Mesodermal cell (in vitro differentiated cells): Measurements from ENCODE around the gene CHN1.

ENCODE experiments used
- H3K27ac ChIP-seq: 2 replicates; pipeline ENCODE4 v1.7.0; 2013; ENCODE audit warnings: mild to moderate bottlenecking, low read depth, low read length, moderate library complexity; ENCODE audit not compliant: severe bottlenecking
- H3K36me3 ChIP-seq: 2 replicates; pipeline ENCODE4 v1.7.1; 2013; ENCODE audit warnings: mild to moderate bottlenecking, low read length, moderate library complexity; ENCODE audit not compliant: control insufficient read depth, insufficient read depth
- H3K4me1 ChIP-seq: one replicate; pipeline ENCODE4 v1.7.1; 2013; ENCODE audit warnings: mild to moderate bottlenecking, low read length; ENCODE audit not compliant: insufficient read depth, control insufficient read depth, poor library complexity, severe bottlenecking
- H3K4me3 ChIP-seq: 2 replicates; pipeline ENCODE4 v1.7.0; 2013; ENCODE audit warnings: low read length, control low read depth, mild to moderate bottlenecking; ENCODE audit not compliant: insufficient read depth, poor library complexity, severe bottlenecking; ENCODE audit errors: extremely low read depth
- H3K9me3 ChIP-seq: 2 replicates; pipeline ENCODE4 v1.7.1; 2013; ENCODE audit warnings: mild to moderate bottlenecking, low read length, moderate library complexity; ENCODE audit not compliant: control insufficient read depth
- WGBS, 2 experiments: methylation state at CpG; one replicate each; pipeline ENCODE4 v1.1.5; 2013; ENCODE audit warnings: missing lambda C conversion rate in 2 of 2; ENCODE audit not compliant: insufficient coverage in 2 of 2; 5-methylcytosine and 5-hydroxymethylcytosine counted together

Gene CHN1

DNA sequence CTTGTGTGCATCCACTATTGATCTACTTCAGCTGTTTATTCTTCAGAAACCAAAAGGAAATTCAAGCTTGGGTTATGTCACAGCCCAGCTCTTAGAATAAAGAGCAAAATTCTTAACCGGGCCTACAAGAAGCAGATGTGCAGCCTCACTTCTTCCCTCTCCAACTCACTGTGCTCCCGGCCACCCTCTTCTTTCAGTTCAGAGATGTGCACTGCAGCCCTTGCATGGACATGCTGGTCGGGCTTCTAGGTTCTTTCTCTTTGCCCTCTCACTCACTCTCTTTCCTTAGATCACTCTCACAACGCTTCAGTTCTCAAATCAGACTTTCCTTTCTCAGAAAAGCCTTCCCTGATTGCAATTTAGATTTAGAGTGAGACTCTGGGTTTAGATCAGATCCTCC lies 104.1 kb downstream of the CHN1 start:
- 70 to 79% methylated on average over 3 to 4 of the region's 4 CpGs for WGBS, 2 experiments
- Histone ChIP-seq H3K4me3 (no peak overlapping the region), H3K9me3 (no peaks in the 10 kb centered on the region), H3K36me3 (peaks cover under 1% of the 10 kb centered on the region), H3K4me1 (no peaks in the 10 kb centered on the region), H3K27ac (no peak overlapping the region)

DNA sequence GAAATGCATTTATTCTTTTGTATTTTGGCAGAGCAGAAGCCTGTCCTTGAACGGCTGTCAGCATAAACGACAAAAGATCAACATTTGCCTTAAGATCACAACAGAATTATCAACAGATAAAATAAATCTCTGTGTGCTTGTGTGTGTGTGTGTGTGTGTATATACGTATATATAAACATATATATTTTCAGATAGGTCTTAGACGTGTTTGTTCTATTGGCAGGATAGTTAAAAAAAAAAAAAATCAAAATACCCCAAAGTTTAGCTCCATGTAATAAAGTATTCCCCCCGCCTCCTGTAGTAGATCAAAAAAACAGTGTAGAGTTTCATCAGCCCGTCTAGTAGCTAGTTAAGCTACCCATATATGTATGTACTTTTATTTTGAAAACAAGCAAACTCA lies 107.9 kb downstream of the CHN1 start:
- Histone ChIP-seq H3K4me3 (no peak overlapping the region), H3K36me3 (no peaks in the 10 kb centered on the region), H3K4me1 (no peaks in the 10 kb centered on the region), H3K27ac (no peak overlapping the region), H3K9me3 (no peaks in the 10 kb centered on the region)
- no CpG with 5 or more reads among the region's 6 CpGs for WGBS, 2 experiments

DNA sequence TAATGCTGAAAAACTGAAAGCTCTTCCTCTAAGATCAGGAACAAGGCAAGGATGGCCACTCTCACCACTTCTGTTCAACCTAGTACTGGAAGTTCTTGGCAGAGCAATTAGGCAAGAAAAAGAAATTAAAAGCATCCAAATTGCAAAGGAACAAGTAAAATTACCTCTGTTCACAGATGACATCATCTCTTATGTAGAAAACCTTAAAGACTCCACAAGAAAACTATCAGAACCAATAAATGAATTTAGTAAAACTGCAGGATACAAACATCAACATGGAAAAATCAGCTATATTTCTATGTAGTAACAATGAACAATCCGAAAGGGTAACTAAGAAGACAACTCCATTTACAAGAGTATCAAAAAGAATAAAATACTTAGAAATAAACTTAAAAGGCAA lies 112.2 kb downstream of the CHN1 start:
- Histone ChIP-seq H3K4me1 (no peaks in the 10 kb centered on the region), H3K9me3 (no peaks in the 10 kb centered on the region), H3K27ac (no peak overlapping the region), H3K36me3 (no peaks in the 10 kb centered on the region), H3K4me3 (no peak overlapping the region)
- WGBS, 2 experiments, result no CpG with 5 or more reads among the region's 1 CpG

DNA sequence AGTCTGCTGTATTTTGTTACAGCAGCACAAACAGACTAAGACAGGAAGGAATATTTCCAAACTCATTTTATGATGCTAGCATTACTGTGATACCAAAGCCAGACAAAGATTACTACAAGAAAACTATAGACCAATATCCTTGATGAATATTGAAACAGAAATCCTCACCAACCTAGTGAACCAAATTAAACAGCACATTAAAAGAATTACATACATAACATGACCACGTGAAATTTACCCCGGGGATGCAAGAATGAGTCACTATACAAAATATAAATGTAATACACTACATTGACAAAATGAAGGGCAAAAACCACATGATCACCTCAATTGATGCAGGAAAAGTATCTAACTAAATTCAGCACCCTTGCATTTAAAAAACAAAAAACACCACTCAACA lies 112.6 kb downstream of the CHN1 start:
- H3K36me3 ChIP-seq, result no peaks in the 10 kb centered on the region
- H3K27ac ChIP-seq, result no peak overlapping the region

DNA sequence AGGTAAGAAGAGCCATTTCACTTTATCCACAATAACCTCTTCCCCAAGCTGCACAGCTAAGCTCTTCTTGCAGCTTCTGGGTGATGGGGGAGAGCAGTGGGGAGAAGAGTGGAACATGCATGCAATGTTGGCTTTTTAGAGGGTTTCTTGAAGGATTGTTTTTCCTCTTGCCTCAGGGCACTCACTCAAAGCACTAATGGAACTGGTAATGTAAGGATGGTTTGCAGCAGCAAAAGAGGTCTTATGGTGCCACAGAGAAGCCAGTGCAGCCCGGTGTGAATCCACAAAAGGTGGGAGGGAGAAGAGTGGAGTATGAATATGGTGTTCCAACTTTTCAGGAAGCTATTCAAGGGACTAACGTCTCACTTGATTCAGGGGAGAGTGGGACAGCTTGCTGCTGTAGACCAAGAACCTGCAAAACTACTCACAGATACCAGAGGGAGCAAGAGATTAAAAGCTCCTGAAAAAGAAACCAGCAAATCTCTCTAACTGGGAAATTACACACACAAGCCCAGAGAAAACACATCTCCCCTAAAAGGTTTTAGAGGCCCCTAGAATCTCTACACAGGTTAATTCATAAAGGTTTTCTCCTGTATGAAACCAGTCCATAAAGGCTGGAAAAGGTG lies 116.4 kb downstream of the CHN1 start:
- no peaks in the 10 kb centered on the region for H3K36me3 ChIP-seq
- no peak overlapping the region for H3K27ac ChIP-seq
- WGBS, 2 experiments, result 40 to 83% methylated on average over 1 of the region's 2 CpGs
- H3K4me1 ChIP-seq, result no peaks in the 10 kb centered on the region
- H3K4me3 ChIP-seq, result no peak overlapping the region
- H3K9me3 ChIP-seq, result no peaks in the 10 kb centered on the region

More for the DNA sequence above, 112.6 kb downstream of the CHN1 start:
- no CpG with 5 or more reads among the region's 2 CpGs for WGBS, 2 experiments
- Histone ChIP-seq H3K4me1 (no peaks in the 10 kb centered on the region), H3K9me3 (no peaks in the 10 kb centered on the region), H3K4me3 (no peak overlapping the region)

DNA sequence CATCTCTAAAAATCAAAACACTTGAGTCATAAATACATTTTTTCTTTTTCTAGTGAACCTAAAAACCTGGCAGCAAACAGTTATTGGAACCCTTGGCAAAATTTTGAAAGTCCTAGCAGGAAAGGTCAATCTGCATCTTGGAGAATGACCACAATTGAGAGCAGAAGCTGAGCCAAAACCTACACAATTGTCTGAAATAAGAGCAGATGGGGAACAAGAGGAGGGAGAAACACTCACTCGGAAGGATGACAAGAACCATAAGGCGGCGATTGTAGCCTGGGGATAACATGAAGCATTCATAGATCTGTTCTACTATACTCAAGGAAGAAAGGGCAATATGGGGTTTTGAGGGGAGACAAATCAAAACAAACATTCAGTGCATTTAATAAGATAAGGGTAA lies 117.0 kb downstream of the CHN1 start:
- Histone ChIP-seq H3K4me3 (no peak overlapping the region), H3K36me3 (no peaks in the 10 kb centered on the region)

DNA sequence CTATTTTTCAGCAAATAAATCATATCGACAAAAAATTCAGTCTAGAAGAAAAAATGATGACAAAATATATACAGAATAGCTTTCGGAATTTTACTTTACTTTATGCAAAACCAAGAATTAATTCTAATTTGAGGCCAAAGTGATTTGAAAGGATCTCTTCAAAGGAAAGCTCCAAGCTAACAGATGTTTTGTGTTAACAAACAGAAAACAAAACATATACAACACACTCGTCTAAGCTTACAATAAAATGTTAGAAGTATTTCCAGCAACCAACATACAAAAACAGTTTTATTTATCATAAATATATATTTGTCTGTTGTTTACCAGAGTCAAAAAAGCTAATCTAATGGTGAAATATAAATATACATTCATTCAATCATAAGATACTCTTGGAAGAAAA lies 122.8 kb downstream of the CHN1 start:
- no peak overlapping the region for H3K4me3 ChIP-seq
- H3K4me1 ChIP-seq, result no peaks in the 10 kb centered on the region
- H3K9me3 ChIP-seq, result no peaks in the 10 kb centered on the region
- WGBS, 2 experiments, result no CpG with 5 or more reads among the region's 3 CpGs
- no peak overlapping the region for H3K27ac ChIP-seq
- H3K36me3 ChIP-seq, result peaks cover 4% of the 10 kb centered on the region

More for the DNA sequence above, 117.0 kb downstream of the CHN1 start:
- H3K4me1 ChIP-seq, result no peaks in the 10 kb centered on the region
- no peaks in the 10 kb centered on the region for H3K9me3 ChIP-seq
- WGBS, 2 experiments, result 80% methylated on average over 1 of the region's 3 CpGs; no CpG with 5 or more reads in 1 of the 2 experiments
- H3K27ac ChIP-seq, result no peak overlapping the region

DNA sequence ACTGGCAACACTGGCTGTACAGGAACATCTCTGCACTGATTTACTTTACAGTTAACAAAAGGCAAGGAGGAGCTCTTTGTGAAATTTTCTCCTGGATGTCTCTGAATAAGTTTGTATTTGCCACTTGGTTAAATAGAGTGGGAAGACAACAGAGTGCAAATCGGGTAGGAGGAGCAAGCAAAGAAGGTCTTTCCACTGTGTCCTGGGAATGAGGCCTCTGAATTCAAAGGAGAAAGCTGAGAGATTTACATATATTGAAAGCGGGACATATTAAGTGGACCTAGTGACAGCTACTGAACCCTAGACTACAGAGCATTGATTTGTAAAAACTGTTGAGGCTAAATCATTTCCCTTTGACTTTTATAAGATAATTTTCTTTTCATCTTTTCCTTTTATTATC lies 123.5 kb downstream of the CHN1 start:
- no peak overlapping the region for H3K4me3 ChIP-seq
- peaks cover 6% of the 10 kb centered on the region for H3K36me3 ChIP-seq
- no peaks in the 10 kb centered on the region for H3K4me1 ChIP-seq
- H3K27ac ChIP-seq, result no peak overlapping the region
- WGBS, 2 experiments, result 30 to 46% methylated on average over 2 of the region's 2 CpGs
- no peaks in the 10 kb centered on the region for H3K9me3 ChIP-seq

DNA sequence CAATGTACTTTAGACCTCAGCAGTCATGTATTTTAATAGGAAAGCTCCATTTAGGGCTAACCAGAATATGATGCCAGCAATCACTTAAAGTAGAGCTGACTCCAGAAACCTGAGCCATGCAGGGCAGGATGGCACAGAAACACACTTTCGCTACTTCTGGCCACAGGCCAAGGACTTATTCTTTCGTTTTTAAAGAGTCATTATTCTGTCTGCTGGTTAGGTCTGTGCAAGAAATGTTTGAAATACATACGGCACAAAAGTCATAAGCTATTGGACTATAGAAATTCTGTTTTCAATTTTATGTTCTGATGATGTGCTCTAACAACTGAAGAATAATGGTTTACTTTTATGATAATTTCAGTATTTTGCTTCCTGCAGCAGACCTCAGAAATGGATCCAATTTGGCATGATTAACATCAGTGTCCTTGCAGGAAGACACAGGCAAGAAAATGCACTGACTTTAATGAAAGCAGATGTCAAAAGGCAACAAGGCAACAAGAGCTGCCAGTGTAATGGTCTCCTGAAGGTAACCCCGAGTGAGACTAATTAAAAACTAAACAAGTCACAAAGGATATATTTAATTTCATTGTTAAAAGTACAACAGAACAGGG lies 126.5 kb downstream of the CHN1 start:
- no peak overlapping the region for H3K27ac ChIP-seq
- H3K4me1 ChIP-seq, result peaks cover 2% of the 10 kb centered on the region
- peaks cover 9% of the 10 kb centered on the region for H3K36me3 ChIP-seq
- H3K9me3 ChIP-seq, result no peaks in the 10 kb centered on the region
- WGBS, 2 experiments, result 83 to 100% methylated on average over 2 of the region's 4 CpGs
- no peak overlapping the region for H3K4me3 ChIP-seq

DNA sequence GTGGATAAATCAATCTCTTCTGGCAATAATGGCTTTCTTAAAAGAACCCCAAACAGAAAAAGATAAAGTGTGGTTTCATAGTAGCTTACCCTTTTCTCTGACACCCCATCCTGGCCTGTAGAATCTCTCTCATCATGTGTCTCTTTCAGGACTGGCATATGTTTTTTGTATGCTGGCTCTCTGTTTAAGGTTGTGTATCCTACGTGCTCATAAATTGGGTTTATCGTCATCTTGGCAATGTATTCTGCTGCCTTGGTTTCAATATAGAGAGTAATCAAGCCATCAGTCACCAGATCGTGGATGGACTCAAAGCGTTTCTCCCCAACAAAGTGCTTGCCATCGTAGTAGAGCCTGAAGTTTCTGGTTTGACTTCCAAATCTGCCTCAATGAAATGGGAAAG lies 127.4 kb downstream of the CHN1 start:
- no peak overlapping the region for H3K4me3 ChIP-seq
- WGBS, 2 experiments, result 87 to 93% methylated on average over 2 to 4 of the region's 5 CpGs
- H3K9me3 ChIP-seq, result no peaks in the 10 kb centered on the region
- H3K27ac ChIP-seq, result no peak overlapping the region
- peaks cover 9% of the 10 kb centered on the region for H3K36me3 ChIP-seq
- peaks cover 9% of the 10 kb centered on the region for H3K4me1 ChIP-seq

DNA sequence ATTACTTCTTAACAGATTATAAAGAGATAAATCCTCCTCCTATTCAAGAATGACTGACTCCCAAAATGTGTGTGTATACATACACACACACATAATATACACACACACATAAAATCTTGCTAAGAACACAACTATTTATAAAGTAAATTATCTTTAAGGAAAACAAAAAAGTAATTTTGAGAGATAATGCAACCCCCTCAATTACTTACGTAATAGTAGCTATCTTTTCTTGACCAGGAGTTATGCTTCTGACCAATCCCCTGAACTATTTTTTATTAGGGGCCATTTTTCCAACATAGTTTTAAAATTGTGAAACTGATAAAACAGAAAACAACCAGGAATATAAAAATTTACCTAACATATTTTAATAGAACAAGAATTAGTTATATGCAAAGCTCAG lies 127.9 kb downstream of the CHN1 start:
- Histone ChIP-seq H3K36me3 (peaks cover 9% of the 10 kb centered on the region), H3K4me1 (peaks cover 13% of the 10 kb centered on the region), H3K27ac (no peak overlapping the region), H3K9me3 (no peaks in the 10 kb centered on the region), H3K4me3 (no peak overlapping the region)
- no CpG with 5 or more reads among the region's 1 CpG for WGBS, 2 experiments
